ENCODE measurements around the gene RPS25.

DNA sequence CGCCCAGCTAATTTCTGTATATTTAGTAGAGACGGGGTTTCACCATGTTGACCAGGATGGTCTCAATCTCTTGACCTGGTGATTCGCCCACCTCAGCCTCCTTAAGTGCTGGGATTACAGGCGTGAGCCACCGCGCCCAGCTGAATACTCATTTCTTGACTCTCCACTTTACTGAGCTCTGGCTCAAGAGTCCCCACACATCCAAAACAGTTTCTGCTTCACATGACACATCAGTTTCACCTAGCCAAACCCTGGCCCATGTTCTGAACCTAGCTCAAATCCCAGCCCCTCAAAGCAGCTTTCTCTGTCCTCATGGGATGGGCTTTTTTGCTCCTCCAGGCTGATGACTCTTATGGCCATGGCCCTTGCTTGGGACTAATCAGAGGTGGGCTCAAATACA lies 29.1 kb upstream of the RPS25 start:
- TF ChIP-seq, protein P1, sequence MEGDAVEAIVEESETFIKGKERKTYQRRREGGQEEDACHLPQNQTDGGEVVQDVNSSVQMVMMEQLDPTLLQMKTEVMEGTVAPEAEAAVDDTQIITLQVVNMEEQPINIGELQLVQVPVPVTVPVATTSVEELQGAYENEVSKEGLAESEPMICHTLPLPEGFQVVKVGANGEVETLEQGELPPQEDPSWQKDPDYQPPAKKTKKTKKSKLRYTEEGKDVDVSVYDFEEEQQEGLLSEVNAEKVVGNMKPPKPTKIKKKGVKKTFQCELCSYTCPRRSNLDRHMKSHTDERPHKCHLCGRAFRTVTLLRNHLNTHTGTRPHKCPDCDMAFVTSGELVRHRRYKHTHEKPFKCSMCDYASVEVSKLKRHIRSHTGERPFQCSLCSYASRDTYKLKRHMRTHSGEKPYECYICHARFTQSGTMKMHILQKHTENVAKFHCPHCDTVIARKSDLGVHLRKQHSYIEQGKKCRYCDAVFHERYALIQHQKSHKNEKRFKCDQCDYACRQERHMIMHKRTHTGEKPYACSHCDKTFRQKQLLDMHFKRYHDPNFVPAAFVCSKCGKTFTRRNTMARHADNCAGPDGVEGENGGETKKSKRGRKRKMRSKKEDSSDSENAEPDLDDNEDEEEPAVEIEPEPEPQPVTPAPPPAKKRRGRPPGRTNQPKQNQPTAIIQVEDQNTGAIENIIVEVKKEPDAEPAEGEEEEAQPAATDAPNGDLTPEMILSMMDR (IDR thresholded peaks at IDR 0.05 in 8 of 11, conservative IDR thresholded peaks at IDR 0.05 in 3 of 11), result no peak
- TF ChIP-seq POLR2AphosphoS5 (IDR thresholded peaks at IDR 0.05), result no peak
